Parathyroid adenoma (tissue), 2 donors: ENCODE data around the gene GRK7.

Source experiments
- H2AFZ ChIP-seq: fragments of 300-600 bp; sonication (generic); one replicate; pipeline ENCODE4 v1.7.0; 2017; ENCODE audit warnings: antibody characterized with exemption, mild to moderate bottlenecking
- H3K27ac ChIP-seq: fragments of 300-600 bp; sonication (generic); one replicate; pipeline ENCODE4 v1.7.0; 2017
- H3K27me3 ChIP-seq: fragments of 300-600 bp; sonication (generic); one replicate; pipeline ENCODE4 v1.7.0; 2017; ENCODE audit warnings: low read length; ENCODE audit not compliant: control insufficient read depth, insufficient read depth
- H3K36me3 ChIP-seq: fragments of 300-600 bp; sonication (generic); one replicate; pipeline ENCODE4 v1.7.0; 2017; ENCODE audit warnings: low read length; ENCODE audit not compliant: control insufficient read depth, insufficient read depth
- H3K4me1 ChIP-seq: fragments of 300-600 bp; sonication (generic); one replicate; pipeline ENCODE4 v1.7.0; 2017; ENCODE audit warnings: control low read depth
- H3K4me2 ChIP-seq: fragments of 300-600 bp; sonication (generic); one replicate; pipeline ENCODE4 v1.7.0; 2017; ENCODE audit warnings: low read length
- H3K4me3 ChIP-seq: fragments of 300-600 bp; sonication (generic); one replicate; pipeline ENCODE4 v1.7.0; 2017; ENCODE audit warnings: low read depth, low read length
- H3K79me2 ChIP-seq: fragments of 300-600 bp; sonication (generic); one replicate; pipeline ENCODE4 v1.7.0; 2017; ENCODE audit warnings: control low read depth
- H3K9ac ChIP-seq: fragments of 300-600 bp; sonication (generic); one replicate; pipeline ENCODE4 v1.7.0; 2017; ENCODE audit warnings: mild to moderate bottlenecking
- H3K9me3 ChIP-seq: fragments of 300-600 bp; sonication (generic); one replicate; pipeline ENCODE4 v1.7.0; 2017; ENCODE audit warnings: low read length; ENCODE audit not compliant: control insufficient read depth
- CTCF ChIP-seq: fragments of 300-600 bp; sonication (generic); IDR thresholded peaks from one replicate; pipeline ENCODE4 v1.7.0; 2017; ENCODE audit warnings: antibody characterized with exemption, mild to moderate bottlenecking
- donor health status: primary hyperparathyroidism.

The GRK7 gene

GRCh38 chr3:141723255-141723654, 40.0 kb upstream of the GRK7 start:
- H3K36me3 ChIP-seq = no peaks in the 10 kb centered on the region
- H3K4me2 ChIP-seq = no peak overlapping the region
- H3K79me2 ChIP-seq = no peaks in the 10 kb centered on the region
- H3K9me3 ChIP-seq = no peaks in the 10 kb centered on the region
- no peaks in the 10 kb centered on the region for H3K4me1 ChIP-seq
- no peak overlapping the region for H3K4me3 ChIP-seq
- TF ChIP-seq CTCF = no peak
- no peak overlapping the region for H2AFZ ChIP-seq
- no peak overlapping the region for H3K27ac ChIP-seq
- no peak overlapping the region for H3K9ac ChIP-seq
- H3K27me3 ChIP-seq = no peaks in the 10 kb centered on the region

- H3K9ac ChIP-seq = no peak overlapping the region
- H3K27me3 ChIP-seq = no peaks in the 10 kb centered on the region
Measured at GRCh38 chr3:141724186-141724585, 39.0 kb upstream of the GRK7 start.

GRCh38 chr3:141725036-141725435, 38.2 kb upstream of the GRK7 start:
- Histone ChIP-seq H3K4me2 (no peak overlapping the region), H3K27me3 (no peaks in the 10 kb centered on the region)
- no peak for TF ChIP-seq CTCF

More at GRCh38 chr3:141724186-141724585, 39.0 kb upstream of the GRK7 start:
- no peaks in the 10 kb centered on the region for H3K79me2 ChIP-seq
- H3K4me3 ChIP-seq = no peak overlapping the region
- no peaks in the 10 kb centered on the region for H3K36me3 ChIP-seq
- H3K4me2 ChIP-seq = no peak overlapping the region
- no peak overlapping the region for H2AFZ ChIP-seq
- no peak overlapping the region for H3K27ac ChIP-seq
- no peak for TF ChIP-seq CTCF
- no peaks in the 10 kb centered on the region for H3K4me1 ChIP-seq
- no peaks in the 10 kb centered on the region for H3K9me3 ChIP-seq

GRCh38 chr3:141726483-141726882, 36.7 kb upstream of the GRK7 start:
- H3K36me3 ChIP-seq = no peaks in the 10 kb centered on the region
- no peak for TF ChIP-seq CTCF
- no peak overlapping the region for H3K4me2 ChIP-seq
- no peaks in the 10 kb centered on the region for H3K4me1 ChIP-seq
- no peaks in the 10 kb centered on the region for H3K79me2 ChIP-seq
- H3K27me3 ChIP-seq = no peaks in the 10 kb centered on the region
- H2AFZ ChIP-seq = no peak overlapping the region
- no peaks in the 10 kb centered on the region for H3K9me3 ChIP-seq
- no peak overlapping the region for H3K27ac ChIP-seq
- H3K4me3 ChIP-seq = no peak overlapping the region
- no peak overlapping the region for H3K9ac ChIP-seq

More at GRCh38 chr3:141725036-141725435, 38.2 kb upstream of the GRK7 start:
- no peak overlapping the region for H3K9ac ChIP-seq
- no peaks in the 10 kb centered on the region for H3K9me3 ChIP-seq
- H2AFZ ChIP-seq = no peak overlapping the region
- no peaks in the 10 kb centered on the region for H3K36me3 ChIP-seq
- no peak overlapping the region for H3K4me3 ChIP-seq
- H3K4me1 ChIP-seq = no peaks in the 10 kb centered on the region
- no peak overlapping the region for H3K27ac ChIP-seq
- H3K79me2 ChIP-seq = no peaks in the 10 kb centered on the region

- no peaks in the 10 kb centered on the region for H3K27me3 ChIP-seq
- no peak overlapping the region for H3K4me3 ChIP-seq
- H3K4me1 ChIP-seq = no peaks in the 10 kb centered on the region
- H3K27ac ChIP-seq = no peak overlapping the region
- no peak overlapping the region for H3K4me2 ChIP-seq
- no peaks in the 10 kb centered on the region for H3K36me3 ChIP-seq
- no peak overlapping the region for H2AFZ ChIP-seq
- no peaks in the 10 kb centered on the region for H3K9me3 ChIP-seq
- H3K9ac ChIP-seq = no peak overlapping the region
- H3K79me2 ChIP-seq = no peaks in the 10 kb centered on the region
- no peak for TF ChIP-seq CTCF
Measured at GRCh38 chr3:141728355-141728892, 34.8 kb upstream of the GRK7 start.
